ENCODE measurements around the gene EPHA6. TPM values are rescaled to one million over a fixed set of nuclear protein-coding genes. Genes with fewer than 3 reads are reported as not detected.

Gene EPHA6
- total RNA-seq, 1 experiment from 2014 or later: 2.7 TPM

DNA sequence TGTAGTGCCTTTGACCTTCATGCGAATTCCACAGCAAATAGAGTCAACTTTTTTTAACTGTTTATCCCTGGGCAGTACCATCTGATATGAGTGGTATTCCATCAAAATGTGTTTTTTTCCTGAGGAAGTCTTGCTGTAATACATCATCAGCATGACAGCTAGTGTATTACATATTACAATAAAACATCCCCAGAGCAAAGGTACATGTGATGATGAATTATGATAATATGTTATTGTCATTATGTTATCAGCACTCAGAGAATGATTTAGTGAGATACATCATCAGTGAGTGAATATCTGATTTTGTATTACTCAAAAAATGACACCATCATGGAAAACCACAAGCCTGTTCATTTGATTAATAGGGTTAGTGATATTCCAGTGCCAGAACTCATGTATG is 880.5 kb downstream of the EPHA6 start:
- peaks cover 2% of the 10 kb centered on the region for H3K27me3 Mint-ChIP-seq (ENCODE audit: insufficient read depth, unreplicated experiment)
- no peaks in the 10 kb centered on the region for H3K9me3 ChIP-seq
- intact Hi-C loops (cut with micrococcal nuclease; ENCODE audit: unreplicated experiment): no loop called here
- H3K4me3 Mint-ChIP-seq (ENCODE audit: unreplicated experiment): no peak overlapping the region
- CTCF ChIA-PET: no interaction called here
- H3K36me3 Mint-ChIP-seq (ENCODE audit: insufficient read depth, unreplicated experiment): no peaks in the 10 kb centered on the region
- no peaks in the 10 kb centered on the region for H3K27me3 ChIP-seq (replicated peaks; ENCODE audit: control insufficient read depth, insufficient read depth, low read length)
- no peak overlapping the region for H3K4me3 ChIP-seq (ENCODE audit: low read depth, low read length)
- TF ChIP-seq, protein P1, sequence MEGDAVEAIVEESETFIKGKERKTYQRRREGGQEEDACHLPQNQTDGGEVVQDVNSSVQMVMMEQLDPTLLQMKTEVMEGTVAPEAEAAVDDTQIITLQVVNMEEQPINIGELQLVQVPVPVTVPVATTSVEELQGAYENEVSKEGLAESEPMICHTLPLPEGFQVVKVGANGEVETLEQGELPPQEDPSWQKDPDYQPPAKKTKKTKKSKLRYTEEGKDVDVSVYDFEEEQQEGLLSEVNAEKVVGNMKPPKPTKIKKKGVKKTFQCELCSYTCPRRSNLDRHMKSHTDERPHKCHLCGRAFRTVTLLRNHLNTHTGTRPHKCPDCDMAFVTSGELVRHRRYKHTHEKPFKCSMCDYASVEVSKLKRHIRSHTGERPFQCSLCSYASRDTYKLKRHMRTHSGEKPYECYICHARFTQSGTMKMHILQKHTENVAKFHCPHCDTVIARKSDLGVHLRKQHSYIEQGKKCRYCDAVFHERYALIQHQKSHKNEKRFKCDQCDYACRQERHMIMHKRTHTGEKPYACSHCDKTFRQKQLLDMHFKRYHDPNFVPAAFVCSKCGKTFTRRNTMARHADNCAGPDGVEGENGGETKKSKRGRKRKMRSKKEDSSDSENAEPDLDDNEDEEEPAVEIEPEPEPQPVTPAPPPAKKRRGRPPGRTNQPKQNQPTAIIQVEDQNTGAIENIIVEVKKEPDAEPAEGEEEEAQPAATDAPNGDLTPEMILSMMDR (IDR thresholded peaks at IDR 0.05; ENCODE audit: insufficient read depth in 1 of 2, low read depth in 1 of 2, low read length in 1 of 2, severe bottlenecking in 1 of 2, unreplicated experiment in 1 of 2): no peak
- H3K4me1 Mint-ChIP-seq (ENCODE audit: low read depth, unreplicated experiment): no peaks in the 10 kb centered on the region
- no peaks in the 10 kb centered on the region for H3K9me3 Mint-ChIP-seq (ENCODE audit: unreplicated experiment)
- DNase-seq: no peak
- no TSS peak for BruUV-seq (replicated peaks)
- POLR2A ChIA-PET: no interaction called here
- H3K4me1 ChIP-seq: no peaks in the 10 kb centered on the region
- no peak overlapping the region for H3K27ac Mint-ChIP-seq (ENCODE audit: unreplicated experiment)
- no peaks in the 10 kb centered on the region for H3K36me3 ChIP-seq (ENCODE audit: control insufficient read depth, insufficient read depth, low read length)

DNA sequence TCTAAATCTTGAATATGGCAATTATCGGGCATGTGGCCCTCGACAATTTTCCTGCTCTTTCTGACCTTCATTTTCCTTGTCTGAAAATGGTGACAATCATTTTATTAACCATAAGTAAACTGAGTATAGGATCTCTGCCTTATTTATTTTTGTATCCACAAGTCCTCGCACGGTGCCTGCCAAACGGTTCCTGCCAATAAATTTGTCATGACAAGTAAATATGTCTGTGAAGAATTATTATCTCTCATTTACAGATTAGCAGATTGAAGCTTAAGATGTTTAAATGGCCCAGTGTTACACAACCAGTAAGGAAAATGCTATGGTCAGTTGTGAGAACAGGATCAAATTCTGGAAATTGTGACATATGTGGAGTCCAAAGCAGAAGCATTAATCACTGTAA is 884.3 kb downstream of the EPHA6 start:
- intact Hi-C loops (cut with micrococcal nuclease; ENCODE audit: unreplicated experiment): no loop called here
- Mint-ChIP-seq H3K9me3 (ENCODE audit: unreplicated experiment) (no peaks in the 10 kb centered on the region), H3K4me3 (ENCODE audit: unreplicated experiment) (no peak overlapping the region), H3K36me3 (ENCODE audit: insufficient read depth, unreplicated experiment) (no peaks in the 10 kb centered on the region), H3K27me3 (ENCODE audit: insufficient read depth, unreplicated experiment) (peaks cover 5% of the 10 kb centered on the region), H3K4me1 (ENCODE audit: low read depth, unreplicated experiment) (no peaks in the 10 kb centered on the region), H3K27ac (ENCODE audit: unreplicated experiment) (no peak overlapping the region)
- no TSS peak for BruUV-seq (replicated peaks)
- no peaks in the 10 kb centered on the region for H3K9me3 ChIP-seq
- TF ChIP-seq, protein P1 (IDR thresholded peaks at IDR 0.05; ENCODE audit: insufficient read depth in 1 of 2, low read depth in 1 of 2, low read length in 1 of 2, severe bottlenecking in 1 of 2, unreplicated experiment in 1 of 2): no peak
- no peak overlapping the region for H3K4me3 ChIP-seq (ENCODE audit: low read depth, low read length)
- no peak for DNase-seq
- no peaks in the 10 kb centered on the region for H3K4me1 ChIP-seq
- H3K36me3 ChIP-seq (ENCODE audit: control insufficient read depth, insufficient read depth, low read length): no peaks in the 10 kb centered on the region
- ChIA-PET POLR2A (no interaction called here), CTCF (no interaction called here)
- H3K27me3 ChIP-seq (replicated peaks; ENCODE audit: control insufficient read depth, insufficient read depth, low read length): no peaks in the 10 kb centered on the region

DNA sequence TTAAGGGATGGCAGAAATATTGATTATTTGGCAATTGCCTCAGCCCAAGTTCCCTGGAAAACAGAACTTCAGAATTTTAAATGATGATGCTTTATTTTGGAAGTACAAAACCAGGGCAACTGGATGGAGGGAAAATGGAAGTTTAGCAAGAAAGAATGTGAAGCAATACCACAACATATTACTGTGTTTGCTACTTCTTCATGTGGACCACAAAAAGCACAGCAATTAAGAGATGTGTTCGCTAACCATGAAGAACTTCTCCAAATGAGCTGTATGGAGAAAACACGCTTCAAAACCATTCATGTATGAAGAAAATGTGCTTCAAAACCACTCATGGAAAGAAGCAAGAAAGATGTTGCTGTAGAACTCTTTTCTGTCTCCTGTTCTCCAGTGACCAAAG is 885.5 kb downstream of the EPHA6 start:
- no peaks in the 10 kb centered on the region for H3K4me1 ChIP-seq
- no peaks in the 10 kb centered on the region for H3K27me3 ChIP-seq (replicated peaks; ENCODE audit: control insufficient read depth, insufficient read depth, low read length)
- Mint-ChIP-seq H3K4me3 (ENCODE audit: unreplicated experiment) (no peak overlapping the region), H3K9me3 (ENCODE audit: unreplicated experiment) (no peaks in the 10 kb centered on the region), H3K27me3 (ENCODE audit: insufficient read depth, unreplicated experiment) (peaks cover 5% of the 10 kb centered on the region), H3K27ac (ENCODE audit: unreplicated experiment) (no peak overlapping the region), H3K36me3 (ENCODE audit: insufficient read depth, unreplicated experiment) (no peaks in the 10 kb centered on the region), H3K4me1 (ENCODE audit: low read depth, unreplicated experiment) (no peaks in the 10 kb centered on the region)
- ChIA-PET CTCF (no interaction called here), POLR2A (no interaction called here)
- BruUV-seq (replicated peaks): no TSS peak
- TF ChIP-seq, protein P1 (IDR thresholded peaks at IDR 0.05; ENCODE audit: insufficient read depth in 1 of 2, low read depth in 1 of 2, low read length in 1 of 2, severe bottlenecking in 1 of 2, unreplicated experiment in 1 of 2): no peak
- intact Hi-C loops (cut with micrococcal nuclease; ENCODE audit: unreplicated experiment): no loop called here
- no peaks in the 10 kb centered on the region for H3K9me3 ChIP-seq
- DNase-seq: no peak
- no peaks in the 10 kb centered on the region for H3K36me3 ChIP-seq (ENCODE audit: control insufficient read depth, insufficient read depth, low read length)
- H3K4me3 ChIP-seq (ENCODE audit: low read depth, low read length): no peak overlapping the region

All from Caco-2 (cell line).